HEK293 (cell line): ENCODE data around the gene DPY19L3.

ENCODE experiments used
- ZBTB20 ChIP-seq: fragments of 450-650 bp; formaldehyde crosslinking; IDR thresholded peaks from 2 replicates; pipeline ENCODE4 v1.5.1; 2016; ENCODE audit warnings: missing biosample characterization, missing genetic modification characterization
- ZFP69B ChIP-seq: fragments of 450-650 bp; formaldehyde crosslinking; IDR thresholded peaks from 2 replicates; pipeline ENCODE4 v1.5.1; 2016; ENCODE audit warnings: missing biosample characterization, missing genetic modification characterization
- ZNF549 ChIP-seq: fragments of 450-650 bp; IDR thresholded peaks from 2 replicates; pipeline ENCODE4 v1.5.1; 2018; ENCODE audit warnings: missing biosample characterization, missing genetic modification characterization, mild to moderate bottlenecking, inconsistent platforms, moderate library complexity
- TF ChIP-seq, protein P1 (sequence below): fragments of 450-650 bp; formaldehyde crosslinking; conservative IDR thresholded peaks from 2 replicates; pipeline ENCODE4 v1.5.1; 2016; ENCODE audit warnings: low read depth, missing biosample characterization, missing genetic modification characterization

GRCh38 chr19:32497391-32497790 is 91.8 kb downstream of the DPY19L3 start:
- TF ChIP-seq, protein P1, sequence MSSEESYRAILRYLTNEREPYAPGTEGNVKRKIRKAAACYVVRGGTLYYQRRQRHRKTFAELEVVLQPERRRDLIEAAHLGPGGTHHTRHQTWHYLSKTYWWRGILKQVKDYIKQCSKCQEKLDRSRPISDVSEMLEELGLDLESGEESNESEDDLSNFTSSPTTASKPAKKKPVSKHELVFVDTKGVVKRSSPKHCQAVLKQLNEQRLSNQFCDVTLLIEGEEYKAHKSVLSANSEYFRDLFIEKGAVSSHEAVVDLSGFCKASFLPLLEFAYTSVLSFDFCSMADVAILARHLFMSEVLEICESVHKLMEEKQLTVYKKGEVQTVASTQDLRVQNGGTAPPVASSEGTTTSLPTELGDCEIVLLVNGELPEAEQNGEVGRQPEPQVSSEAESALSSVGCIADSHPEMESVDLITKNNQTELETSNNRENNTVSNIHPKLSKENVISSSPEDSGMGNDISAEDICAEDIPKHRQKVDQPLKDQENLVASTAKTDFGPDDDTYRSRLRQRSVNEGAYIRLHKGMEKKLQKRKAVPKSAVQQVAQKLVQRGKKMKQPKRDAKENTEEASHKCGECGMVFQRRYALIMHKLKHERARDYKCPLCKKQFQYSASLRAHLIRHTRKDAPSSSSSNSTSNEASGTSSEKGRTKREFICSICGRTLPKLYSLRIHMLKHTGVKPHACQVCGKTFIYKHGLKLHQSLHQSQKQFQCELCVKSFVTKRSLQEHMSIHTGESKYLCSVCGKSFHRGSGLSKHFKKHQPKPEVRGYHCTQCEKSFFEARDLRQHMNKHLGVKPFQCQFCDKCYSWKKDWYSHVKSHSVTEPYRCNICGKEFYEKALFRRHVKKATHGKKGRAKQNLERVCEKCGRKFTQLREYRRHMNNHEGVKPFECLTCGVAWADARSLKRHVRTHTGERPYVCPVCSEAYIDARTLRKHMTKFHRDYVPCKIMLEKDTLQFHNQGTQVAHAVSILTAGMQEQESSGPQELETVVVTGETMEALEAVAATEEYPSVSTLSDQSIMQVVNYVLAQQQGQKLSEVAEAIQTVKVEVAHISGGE (tag by site-specific recombination), result no peak
- TF ChIP-seq ZNF549 (no peak), ZFP69B (tag by site-specific recombination) (no peak), ZBTB20 (tag by site-specific recombination) (no peak)
